Esophagus squamous epithelium (tissue), 5 donors: Measurements from ENCODE around the gene KLHDC8A. TPM values are rescaled to one million over a fixed set of nuclear protein-coding genes. Genes with fewer than 3 reads are reported as not detected.

Source experiments
- DNase-seq: peaks from one replicate; lab custom pipeline; 2025; lab: John Stamatoyannopoulos, UW
- H3K27ac ChIP-seq, 4 donors: fragments of 200-600 bp; sonication (generic); one replicate each; pipeline ENCODE4 v1.5.1; 2016 to 2019; ENCODE audit warnings: mild to moderate bottlenecking in 1 of 4
- H3K27me3 ChIP-seq, 4 donors: fragments of 200-600 bp; sonication (generic); 1 replicate in 3 of 4; 2 replicates in 1 of 4; pipeline versions ENCODE4 v1.5.1 to v1.6.0; 2017 to 2021; ENCODE audit warnings: antibody characterized with exemption in 1 of 4
- H3K36me3 ChIP-seq, 3 donors: fragments of 200-600 bp; sonication (generic); one replicate each; pipeline ENCODE4 v1.5.1; 2016 to 2019
- H3K4me1 ChIP-seq, 3 donors: fragments of 200-600 bp; sonication (generic); one replicate each; pipeline ENCODE4 v1.5.1; 2017 to 2019
- H3K4me3 ChIP-seq, 4 donors: fragments of 200-600 bp; sonication (generic); 1 replicate in 3 of 4; 2 replicates in 1 of 4; pipeline ENCODE4 v1.5.1; 2016 to 2019; ENCODE audit warnings: mild to moderate bottlenecking in 2 of 4, moderate library complexity in 1 of 4
- H3K9me3 ChIP-seq, 3 donors: fragments of 200-600 bp; sonication (generic); one replicate each; pipeline ENCODE4 v1.5.1; 2016 to 2019
- CTCF ChIP-seq, 6 experiments: fragments of 450-650 bp in 4 of 6; fragments of 200-600 bp in 2 of 6; sonication (generic) in 2 of 6; IDR thresholded peaks; one replicate each; pipeline ENCODE4 v1.5.1; 2016 to 2019; ENCODE audit warnings: antibody characterized with exemption in 6 of 6, mild to moderate bottlenecking in 4 of 6, moderate library complexity in 4 of 6
- POLR2A ChIP-seq, 4 donors: fragments of 450-650 bp; IDR thresholded peaks; one replicate each; pipeline ENCODE4 v1.6.1; 2017; ENCODE audit warnings: antibody characterized with exemption in 4 of 4, mild to moderate bottlenecking in 4 of 4, moderate library complexity in 3 of 4
- WGBS, 2 donors: methylation state at CpG; one replicate each; pipeline ENCODE4 v1.1.5; 2018; 5-methylcytosine and 5-hydroxymethylcytosine counted together
- intact Hi-C: fragments of 100-400 bp; cut with DNase I; formaldehyde crosslinking; loops from one replicate; pipeline ENCODE4 v1.15.0; 2022
- total RNA-seq, 4 donors: library from RNA; depleted of rRNA; stranded (reverse); fragments of >200 nt; gene quantifications; one replicate each; pipeline ENCODE4 v1.1.0, GENCODE V29; 2016
- donor health status: DM: yes; HTN: yes; CAD: no.

The KLHDC8A gene
- total RNA-seq, 4 donors from 2014 or later = 0.97 to 4.4 (median 2.1) TPM

- no peak overlapping the region for H3K4me3 ChIP-seq
- no peaks in the 10 kb centered on the region for H3K36me3 ChIP-seq
- no peak for DNase-seq
- peaks cover 0 to 38% (median 0%) of the 10 kb centered on the region in 4 donors for H3K27me3 ChIP-seq
- H3K27ac ChIP-seq = no peak overlapping the region
- H3K9me3 ChIP-seq = no peaks in the 10 kb centered on the region
- no peak for TF ChIP-seq CTCF (IDR thresholded peaks at IDR 0.05)
- TF ChIP-seq POLR2A (IDR thresholded peaks at IDR 0.05) = no peak
- WGBS, 2 donors = 82 to 90% methylated on average over 11 of the region's 11 CpGs
- intact Hi-C loops = loop anchor here (10.0 kb wide), 1 partner anchor 163 kb away; no protein-coding TSS in a partner anchor
- peaks cover 0 to 4% (median 0%) of the 10 kb centered on the region in 3 donors for H3K4me1 ChIP-seq
Observed at GRCh38 chr1:205332015-205332791, 24.5 kb downstream of the KLHDC8A start.

- Histone ChIP-seq H3K4me1 (peaks cover 0 to 3% (median 0%) of the 10 kb centered on the region in 3 donors), H3K9me3 (no peaks in the 10 kb centered on the region), H3K4me3 (no peak overlapping the region), H3K36me3 (no peaks in the 10 kb centered on the region), H3K27me3 (peaks cover 0 to 41% (median 0%) of the 10 kb centered on the region in 4 donors), H3K27ac (no peak overlapping the region)
- intact Hi-C loops = loop anchor here (10.0 kb wide), 1 partner anchor 165 kb away; no protein-coding TSS in a partner anchor
- no peak for DNase-seq
- 41% methylated on average over 2 of the region's 2 CpGs; no CpG with 5 or more reads in 1 of the 2 donors for WGBS, 2 donors
- TF ChIP-seq CTCF (IDR thresholded peaks at IDR 0.05) = no peak
- TF ChIP-seq POLR2A (IDR thresholded peaks at IDR 0.05) = no peak
Observed at GRCh38 chr1:205330150-205330549, 26.6 kb downstream of the KLHDC8A start.

- WGBS, 2 donors = 90% methylated on average over 4 of the region's 5 CpGs; no CpG with 5 or more reads in 1 of the 2 donors
- H3K27me3 ChIP-seq = peaks cover 0 to 36% (median 0%) of the 10 kb centered on the region in 4 donors
- intact Hi-C loops = loop anchor here (10.0 kb wide), 1 partner anchor 165 kb away; no protein-coding TSS in a partner anchor
- no peak overlapping the region for H3K4me3 ChIP-seq
- no peak for TF ChIP-seq POLR2A (IDR thresholded peaks at IDR 0.05)
- no peak for TF ChIP-seq CTCF (IDR thresholded peaks at IDR 0.05)
- no peaks in the 10 kb centered on the region for H3K9me3 ChIP-seq
- no peak for DNase-seq
- peaks cover 0 to 7% (median 0%) of the 10 kb centered on the region in 3 donors for H3K4me1 ChIP-seq
- H3K36me3 ChIP-seq = no peaks in the 10 kb centered on the region
- no peak overlapping the region for H3K27ac ChIP-seq
Observed at GRCh38 chr1:205329719-205330118, 27.0 kb downstream of the KLHDC8A start.

- peaks cover 0 to 8% (median 0%) of the 10 kb centered on the region in 3 donors for H3K4me1 ChIP-seq
- no peak for DNase-seq
- H3K9me3 ChIP-seq = no peaks in the 10 kb centered on the region
- peaks cover 0 to 36% (median 0%) of the 10 kb centered on the region in 4 donors for H3K27me3 ChIP-seq
- H3K27ac ChIP-seq = no peak overlapping the region
- H3K4me3 ChIP-seq = no peak overlapping the region
- no peak for TF ChIP-seq CTCF (IDR thresholded peaks at IDR 0.05)
- TF ChIP-seq POLR2A (IDR thresholded peaks at IDR 0.05) = no peak
- intact Hi-C loops = no loop called here
- 65 to 100% methylated on average over 1 to 4 of the region's 4 CpGs for WGBS, 2 donors
- H3K36me3 ChIP-seq = no peaks in the 10 kb centered on the region
Observed at GRCh38 chr1:205328476-205328875, 28.2 kb downstream of the KLHDC8A start.
